Measurements from ENCODE around the gene ITPR1. TPM values are rescaled to one million over a fixed set of nuclear protein-coding genes. Genes with fewer than 3 reads are reported as not detected.

Gene ITPR1
- polyA plus RNA-seq, 2 of the 4 experiments (the other 2 are of a cell fraction), result 2.8 to 9.6 TPM

DNA sequence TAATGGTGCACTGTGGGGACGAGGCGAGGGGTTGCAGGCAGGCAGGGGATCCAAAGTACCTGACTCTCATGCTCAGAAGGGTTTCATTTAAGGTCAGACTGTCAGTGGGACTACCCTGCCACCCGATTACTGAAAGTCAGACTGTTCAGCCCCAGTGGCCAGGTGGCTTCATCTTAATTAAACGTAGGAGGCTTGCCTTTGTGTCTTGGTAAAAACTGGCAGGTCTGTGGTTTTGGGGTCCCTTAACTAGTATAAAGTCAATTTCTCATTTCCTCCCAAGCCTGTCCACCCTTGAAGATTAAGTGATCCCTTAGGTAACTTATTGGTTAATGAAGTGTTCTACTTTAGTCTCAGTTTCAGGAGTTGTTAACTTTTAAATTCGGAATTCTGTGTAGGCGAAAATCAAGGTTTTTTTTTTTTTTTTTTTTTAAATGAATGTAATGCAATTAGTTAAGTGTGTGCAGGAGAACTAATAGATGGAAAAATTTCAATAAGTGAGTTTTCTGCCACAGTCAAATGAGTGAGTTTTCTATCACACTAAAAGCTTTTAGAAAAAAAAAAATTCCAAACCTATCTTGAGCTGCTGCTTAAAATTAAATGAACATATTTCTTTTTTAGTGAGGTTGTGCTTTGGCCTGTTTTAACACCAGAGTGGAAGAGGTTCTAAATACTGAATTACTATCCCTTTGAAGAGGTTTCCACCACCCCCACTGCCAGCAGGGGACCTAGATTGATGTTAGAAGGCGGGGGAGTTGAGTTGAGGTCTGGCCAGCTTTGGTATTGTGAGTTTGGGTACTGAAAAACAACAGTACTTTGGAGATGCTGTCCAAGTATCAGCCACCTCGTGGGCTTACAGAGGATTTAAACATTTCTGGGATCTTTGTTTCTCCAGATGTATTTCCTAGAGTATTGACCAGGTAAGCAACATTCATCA, 15.2 kb downstream of the ITPR1 start:
- 68% methylated on average over 8 of the region's 8 CpGs for WGBS (ENCODE audit: missing lambda C conversion rate)
- no peak for TF ChIP-seq MAZ (IDR thresholded peaks at IDR 0.05; ENCODE audit: borderline replicate concordance, low read depth, low read length)
- no peak for TF ChIP-seq TFCP2L1 (CRISPR knock-in tag; IDR thresholded peaks at IDR 0.05)
- TF ChIP-seq PHF8 (IDR thresholded peaks at IDR 0.05; ENCODE audit: borderline replicate concordance, low read depth), result no peak
- no peak for TF ChIP-seq NFE2L2 (conservative IDR thresholded peaks at IDR 0.05; ENCODE audit: low read length)
- TF ChIP-seq EHF (CRISPR knock-in tag; IDR thresholded peaks at IDR 0.05), result no peak
- no peak for TF ChIP-seq NPAS2 (CRISPR knock-in tag; IDR thresholded peaks at IDR 0.05; ENCODE audit: borderline replicate concordance)
- TF ChIP-seq BHLHE40 (IDR thresholded peaks at IDR 0.05; ENCODE audit: low read depth, low read length), result no peak
- TF ChIP-seq CHD4 (IDR thresholded peaks at IDR 0.05; ENCODE audit: borderline replicate concordance), result no peak
- no peak for TF ChIP-seq CHD2 (IDR thresholded peaks at IDR 0.05; ENCODE audit: low read length, partially characterized antibody)
- no peak for TF ChIP-seq EHMT2 (IDR thresholded peaks at IDR 0.05; ENCODE audit: low read depth)
- DNase-seq (ENCODE audit: low read depth in 1 of 2, low spot score in 1 of 2) (no peak), FAIRE-seq (no peak), ATAC-seq (no peak)
- Histone ChIP-seq H3K4me3 (no peak overlapping the region), H3K27ac (no peak overlapping the region), H3K4me2 (no peak overlapping the region), H3K4me1 (no peaks in the 10 kb centered on the region), H3K9me3 (no peaks in the 10 kb centered on the region)
- CTCF ChIA-PET, result interaction anchor here (0.7 to 1.0 kb wide), 2 partner anchors 10 to 168 kb away, joined by 3 read pairs; no protein-coding TSS in a partner anchor
- POLR2A ChIA-PET, result interaction anchor here (2.8 kb wide), 1 partner anchor 15 kb away, joined by 11 read pairs; the partner anchor contains the start of gene ITPR1

DNA sequence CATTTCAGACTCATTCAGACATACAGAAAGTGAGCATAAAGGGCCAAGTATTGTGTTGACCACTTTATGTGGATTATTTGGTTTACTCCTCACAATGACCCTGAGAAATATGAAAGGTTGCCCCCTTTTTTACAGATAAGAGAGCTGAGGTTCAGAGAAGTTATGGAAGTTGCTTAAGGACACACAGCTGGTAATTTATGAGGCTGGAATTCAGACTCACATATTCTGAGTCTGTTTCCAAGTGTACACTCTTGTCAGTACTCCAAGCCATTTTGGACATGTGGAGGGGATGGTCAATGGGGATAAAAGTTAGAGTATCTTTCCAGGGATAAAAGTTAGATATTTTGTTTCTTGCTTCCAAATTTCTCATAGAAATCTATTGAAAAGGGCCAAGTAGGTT, 15.9 kb downstream of the ITPR1 start:
- POLR2A ChIA-PET, result interaction anchor here (2.8 kb wide), 1 partner anchor 16 kb away, joined by 11 read pairs; the partner anchor contains the start of gene ITPR1
- Histone ChIP-seq H3K9me3 (no peaks in the 10 kb centered on the region), H3K27ac (no peak overlapping the region), H3K4me1 (no peaks in the 10 kb centered on the region), H3K4me3 (no peak overlapping the region), H3K4me2 (no peak overlapping the region)
- DNase-seq (ENCODE audit: low read depth in 1 of 2, low spot score in 1 of 2), result no peak
- no peak for ATAC-seq
- CTCF ChIA-PET, result interaction anchor here (0.7 kb wide), 1 partner anchor 10 kb away, joined by 3 read pairs; no protein-coding TSS in a partner anchor
- FAIRE-seq, result no peak
- TF ChIP-seq JUNB (IDR thresholded peaks at IDR 0.05) (no peak), HOXB13 (CRISPR knock-in tag; IDR thresholded peaks at IDR 0.05; ENCODE audit: low read depth) (no peak), KDM1A (IDR thresholded peaks at IDR 0.05; ENCODE audit: low read depth) (no peak), KDM5A (IDR thresholded peaks at IDR 0.05) (no peak), SMC3 (IDR thresholded peaks at IDR 0.05) (no peak), HDAC2 (IDR thresholded peaks at IDR 0.05) (no peak), CHD2 (IDR thresholded peaks at IDR 0.05; ENCODE audit: low read length, partially characterized antibody) (no peak), EP300 (IDR thresholded peaks at IDR 0.05) (no peak), SREBF2 (IDR thresholded peaks at IDR 0.05) (no peak), CEBPB (IDR thresholded peaks at IDR 0.05) (no peak), FOSL2 (IDR thresholded peaks at IDR 0.05) (no peak), FOSL2 (CRISPR knock-in tag; IDR thresholded peaks at IDR 0.05) (no peak), POLR2AphosphoS2 (conservative IDR thresholded peaks at IDR 0.05; ENCODE audit: low read length) (no peak)
- TF ChIP-seq, protein P1, sequence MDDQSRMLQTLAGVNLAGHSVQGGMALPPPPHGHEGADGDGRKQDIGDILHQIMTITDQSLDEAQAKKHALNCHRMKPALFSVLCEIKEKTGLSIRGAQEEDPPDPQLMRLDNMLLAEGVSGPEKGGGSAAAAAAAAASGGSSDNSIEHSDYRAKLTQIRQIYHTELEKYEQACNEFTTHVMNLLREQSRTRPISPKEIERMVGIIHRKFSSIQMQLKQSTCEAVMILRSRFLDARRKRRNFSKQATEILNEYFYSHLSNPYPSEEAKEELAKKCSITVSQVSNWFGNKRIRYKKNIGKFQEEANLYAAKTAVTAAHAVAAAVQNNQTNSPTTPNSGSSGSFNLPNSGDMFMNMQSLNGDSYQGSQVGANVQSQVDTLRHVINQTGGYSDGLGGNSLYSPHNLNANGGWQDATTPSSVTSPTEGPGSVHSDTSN (IDR thresholded peaks at IDR 0.05), result no peak
- TF ChIP-seq, protein P2, sequence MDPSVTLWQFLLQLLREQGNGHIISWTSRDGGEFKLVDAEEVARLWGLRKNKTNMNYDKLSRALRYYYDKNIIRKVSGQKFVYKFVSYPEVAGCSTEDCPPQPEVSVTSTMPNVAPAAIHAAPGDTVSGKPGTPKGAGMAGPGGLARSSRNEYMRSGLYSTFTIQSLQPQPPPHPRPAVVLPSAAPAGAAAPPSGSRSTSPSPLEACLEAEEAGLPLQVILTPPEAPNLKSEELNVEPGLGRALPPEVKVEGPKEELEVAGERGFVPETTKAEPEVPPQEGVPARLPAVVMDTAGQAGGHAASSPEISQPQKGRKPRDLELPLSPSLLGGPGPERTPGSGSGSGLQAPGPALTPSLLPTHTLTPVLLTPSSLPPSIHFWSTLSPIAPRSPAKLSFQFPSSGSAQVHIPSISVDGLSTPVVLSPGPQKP (IDR thresholded peaks at IDR 0.05; ENCODE audit: low read depth, low read length), result no peak
